Measurements from ENCODE around the gene PCAT7.
"Not testable (repeated sequence)": the region's sequence is repeated elsewhere in the genome, so short reads cannot be mapped to it uniquely, and the experiment has no call there.

Gene PCAT7

GRCh38 chr9:94554439-94555331 lies at the start of gene PCAT7:
Gene PCAT7 (plus strand): TSS chr9:94555083.
- peak; percentile 90 for DNase-seq

GRCh38 chr9:94506370-94506769 lies 48.5 kb upstream of the PCAT7 start:
- DNase-seq: not testable (repeated sequence)

- DNase-seq: peak; percentile 4
These were observed 47.2 kb upstream of the PCAT7 start for GRCh38 chr9:94507531-94508258.

GRCh38 chr9:94511134-94511954 lies 43.5 kb upstream of the PCAT7 start:
- no peak for DNase-seq

GRCh38 chr9:94511955-94512265 lies 43.0 kb upstream of the PCAT7 start:
- DNase-seq: no peak

- no peak for DNase-seq
These were observed 40.2 kb upstream of the PCAT7 start for GRCh38 chr9:94514722-94515121.

- no peak for DNase-seq
These were observed 37.6 kb upstream of the PCAT7 start for GRCh38 chr9:94517254-94517653.

- no peak for DNase-seq
These were observed 29.4 kb upstream of the PCAT7 start for GRCh38 chr9:94525396-94526035.

- DNase-seq: no peak
These were observed 28.6 kb upstream of the PCAT7 start for GRCh38 chr9:94526271-94526670.

GRCh38 chr9:94526951-94527350 lies 27.9 kb upstream of the PCAT7 start:
- DNase-seq: no peak

GRCh38 chr9:94528886-94529285 lies 26.0 kb upstream of the PCAT7 start:
- DNase-seq: no peak

GRCh38 chr9:94533155-94533554 lies 21.7 kb upstream of the PCAT7 start:
- DNase-seq: no peak

GRCh38 chr9:94533601-94534000 lies 21.3 kb upstream of the PCAT7 start:
- no peak for DNase-seq

GRCh38 chr9:94534901-94535300 lies 20.0 kb upstream of the PCAT7 start:
- no peak for DNase-seq

GRCh38 chr9:94538908-94539307 lies 16.0 kb upstream of the PCAT7 start:
- no peak for DNase-seq

GRCh38 chr9:94544335-94544734 lies 10.5 kb upstream of the PCAT7 start:
- DNase-seq: not testable (repeated sequence)

- DNase-seq: no peak
These were observed 8.9 kb upstream of the PCAT7 start for GRCh38 chr9:94545940-94546339.

GRCh38 chr9:94553029-94553938 lies 1.6 kb upstream of the PCAT7 start:
- peak; percentile 50 for DNase-seq

GRCh38 chr9:94554078-94554438 lies 825 bp upstream of the PCAT7 start:
- no peak for DNase-seq

GRCh38 chr9:94557376-94557775 lies 2.5 kb downstream of the PCAT7 start:
- no peak for DNase-seq

- DNase-seq: no peak
These were observed 5.4 kb downstream of the PCAT7 start for GRCh38 chr9:94560237-94560636.

GRCh38 chr9:94563548-94563947 lies 8.7 kb downstream of the PCAT7 start:
- DNase-seq: no peak

All from NCI-H510A treated with DMSO at 0.1 percent for 48 hours (cell line).